Right atrium auricular region (tissue), 2 donors: ENCODE results near the gene FOXN3. TPM values are rescaled to one million over a fixed set of nuclear protein-coding genes. Genes with fewer than 3 reads are reported as not detected.
"Not testable (repeated sequence)": the region's sequence is repeated elsewhere in the genome, so short reads cannot be mapped to it uniquely, and the experiment has no call there.

Experiments
- DNase-seq: peaks from one replicate; pipeline ENCODE4 v3.0.0-alpha.2; 2019; ENCODE audit warnings: low spot score
- H3K27ac ChIP-seq, 2 donors: fragments of 200-600 bp; sonication (generic); 1 replicate in 1 of 2; 2 replicates in 1 of 2; pipeline ENCODE4 v1.5.1; 2016 to 2019
- H3K27me3 ChIP-seq, 2 donors: fragments of 200-600 bp; sonication (generic); one replicate each; pipeline versions ENCODE4 v1.5.1 to v1.6.0; 2017 to 2019
- H3K36me3 ChIP-seq: fragments of 200-600 bp; sonication (generic); one replicate; pipeline ENCODE4 v1.5.1; 2016
- H3K4me1 ChIP-seq, 2 donors: fragments of 200-600 bp; sonication (generic); one replicate each; pipeline versions ENCODE4 v1.5.1 to v1.6.0; 2017 to 2019
- H3K4me3 ChIP-seq, 2 donors: fragments of 200-600 bp; sonication (generic); 1 replicate in 1 of 2; 2 replicates in 1 of 2; pipeline ENCODE4 v1.5.1; 2017 to 2019; ENCODE audit warnings: mild to moderate bottlenecking in 1 of 2, moderate library complexity in 1 of 2
- H3K9me3 ChIP-seq, 2 donors: fragments of 200-600 bp; sonication (generic); one replicate each; pipeline ENCODE4 v1.5.1; 2019
- total RNA-seq, 2 donors: library from RNA; depleted of rRNA; stranded (reverse); fragments of >200 nt; gene quantifications; one replicate each; pipeline ENCODE4 v1.1.0, GENCODE V29; 2016
- TF ChIP-seq, protein P1 (sequence below), 2 donors: fragments of 200-600 bp; sonication (generic); IDR thresholded peaks; one replicate each; pipeline ENCODE4 v1.5.1; 2019; ENCODE audit warnings: antibody characterized with exemption in 2 of 2

Gene FOXN3
- total RNA-seq, 2 donors from 2014 or later = 80.1 to 90.3 TPM

DNA sequence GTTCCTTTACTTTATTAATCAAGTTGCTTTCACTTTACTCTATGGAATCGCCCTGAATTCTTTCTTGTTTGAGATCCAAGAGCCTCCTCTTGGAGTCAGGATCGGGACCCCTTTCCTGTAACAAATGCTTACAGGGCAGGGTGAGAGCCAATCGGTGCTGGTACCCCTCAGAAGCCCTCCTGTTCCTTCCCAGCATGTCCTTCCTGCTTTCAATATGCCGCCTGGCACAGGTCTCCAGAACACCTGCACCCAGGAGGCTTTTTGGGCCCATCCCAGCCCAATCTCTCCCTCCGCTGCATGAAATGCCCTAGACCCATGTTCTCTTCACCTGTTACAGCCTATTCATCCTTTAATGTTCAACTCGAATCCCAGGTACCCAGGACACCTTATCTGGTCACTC is 122.2 kb downstream of the FOXN3 start:
- TF ChIP-seq, protein P1, sequence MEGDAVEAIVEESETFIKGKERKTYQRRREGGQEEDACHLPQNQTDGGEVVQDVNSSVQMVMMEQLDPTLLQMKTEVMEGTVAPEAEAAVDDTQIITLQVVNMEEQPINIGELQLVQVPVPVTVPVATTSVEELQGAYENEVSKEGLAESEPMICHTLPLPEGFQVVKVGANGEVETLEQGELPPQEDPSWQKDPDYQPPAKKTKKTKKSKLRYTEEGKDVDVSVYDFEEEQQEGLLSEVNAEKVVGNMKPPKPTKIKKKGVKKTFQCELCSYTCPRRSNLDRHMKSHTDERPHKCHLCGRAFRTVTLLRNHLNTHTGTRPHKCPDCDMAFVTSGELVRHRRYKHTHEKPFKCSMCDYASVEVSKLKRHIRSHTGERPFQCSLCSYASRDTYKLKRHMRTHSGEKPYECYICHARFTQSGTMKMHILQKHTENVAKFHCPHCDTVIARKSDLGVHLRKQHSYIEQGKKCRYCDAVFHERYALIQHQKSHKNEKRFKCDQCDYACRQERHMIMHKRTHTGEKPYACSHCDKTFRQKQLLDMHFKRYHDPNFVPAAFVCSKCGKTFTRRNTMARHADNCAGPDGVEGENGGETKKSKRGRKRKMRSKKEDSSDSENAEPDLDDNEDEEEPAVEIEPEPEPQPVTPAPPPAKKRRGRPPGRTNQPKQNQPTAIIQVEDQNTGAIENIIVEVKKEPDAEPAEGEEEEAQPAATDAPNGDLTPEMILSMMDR (IDR thresholded peaks at IDR 0.05) = no peak
- Histone ChIP-seq H3K36me3 (peaks cover 4% of the 10 kb centered on the region), H3K4me3 (no peak overlapping the region), H3K4me1 (peaks cover 0 to 27% of the 10 kb centered on the region in 2 donors), H3K27ac (no peak overlapping the region), H3K27me3 (no peaks in the 10 kb centered on the region), H3K9me3 (no peaks in the 10 kb centered on the region)
- no peak for DNase-seq

DNA sequence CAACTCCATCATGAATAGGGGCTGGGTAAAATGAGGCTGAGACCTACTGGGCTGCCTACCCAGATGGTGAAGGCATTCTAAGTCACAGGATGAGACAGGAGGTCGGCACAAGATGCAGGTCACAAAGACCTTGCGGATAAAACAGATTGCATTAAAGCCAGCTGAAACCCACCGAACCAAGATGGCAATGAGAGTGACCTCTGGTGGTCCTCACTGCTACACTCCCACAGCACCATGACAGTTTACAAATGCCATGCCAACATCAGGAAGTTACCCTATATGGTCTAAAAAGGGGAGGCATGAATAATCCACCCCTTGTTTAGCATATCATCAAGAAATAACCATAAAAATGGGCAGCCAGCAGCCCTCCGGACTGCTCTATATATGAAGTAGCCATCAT is 122.6 kb downstream of the FOXN3 start:
- not testable (repeated sequence) for H3K9me3 ChIP-seq, DNase-seq, H3K4me3 ChIP-seq, H3K27me3 ChIP-seq, H3K36me3 ChIP-seq
- Histone ChIP-seq H3K4me1 (peaks cover 0 to 27% of the 10 kb centered on the region in 2 donors), H3K27ac (peak overlapping the region; percentile 28 to 31)

DNA sequence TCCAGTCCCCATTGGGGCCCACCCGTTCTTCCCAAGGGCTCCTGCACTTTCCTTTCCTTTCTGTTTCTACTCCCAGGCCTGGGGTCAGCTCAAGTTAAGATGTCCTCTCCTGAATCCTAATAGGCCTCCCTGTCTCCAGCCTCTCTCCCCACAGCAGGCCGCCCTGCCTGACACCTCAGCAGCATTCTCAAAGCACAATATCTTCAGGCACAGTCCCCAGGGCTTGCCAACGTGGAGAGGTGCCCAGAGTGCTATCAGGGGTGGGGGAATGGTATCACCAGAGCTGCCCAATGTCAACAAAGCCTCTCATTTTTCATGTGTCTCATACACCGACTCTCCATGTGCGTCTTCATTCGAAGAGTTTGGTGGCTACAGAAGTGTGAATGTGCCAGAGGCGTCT is 123.0 kb downstream of the FOXN3 start:
- DNase-seq = no peak

DNA sequence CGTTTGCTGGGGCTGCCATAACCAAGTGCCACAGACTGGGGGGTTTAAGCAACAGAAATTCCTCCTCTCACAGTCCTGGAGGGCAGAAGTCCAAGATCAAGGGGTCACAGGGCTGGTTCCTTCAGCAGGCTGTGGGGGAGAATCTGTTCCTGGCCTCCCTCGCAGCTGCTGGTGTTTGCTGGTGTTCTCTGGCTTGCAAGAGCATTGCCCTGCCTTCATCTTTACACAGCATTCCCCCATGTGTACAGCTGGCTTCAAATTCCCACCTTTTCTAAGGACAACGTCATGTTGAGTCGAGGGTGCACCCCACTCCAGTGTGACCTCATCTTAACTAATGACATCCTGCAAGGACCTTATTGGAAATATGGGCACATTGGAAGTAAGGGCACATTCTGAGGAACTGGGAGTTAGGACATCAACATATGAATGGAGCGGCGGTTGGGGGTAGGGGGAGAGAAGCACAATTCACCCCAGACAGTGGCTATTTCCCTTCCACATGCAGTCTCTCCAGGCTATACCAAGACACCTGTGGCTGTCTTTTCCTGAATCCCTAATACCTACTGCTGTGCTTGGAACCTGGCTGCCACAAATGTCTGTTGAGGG is 123.6 kb downstream of the FOXN3 start:
- no peaks in the 10 kb centered on the region for H3K27me3 ChIP-seq
- TF ChIP-seq, protein P1 (IDR thresholded peaks at IDR 0.05) = no peak
- peak overlapping the region; percentile 28 to 31 for H3K27ac ChIP-seq
- no peak for DNase-seq
- no peak overlapping the region for H3K4me3 ChIP-seq
- peaks cover 4% of the 10 kb centered on the region for H3K36me3 ChIP-seq
- peaks cover 0 to 27% of the 10 kb centered on the region in 2 donors for H3K4me1 ChIP-seq
- no peaks in the 10 kb centered on the region for H3K9me3 ChIP-seq

More for the DNA sequence above, 123.0 kb downstream of the FOXN3 start:
- H3K4me1 ChIP-seq = peaks cover 0 to 27% of the 10 kb centered on the region in 2 donors
- H3K27me3 ChIP-seq = no peaks in the 10 kb centered on the region
- H3K36me3 ChIP-seq = peaks cover 4% of the 10 kb centered on the region
- H3K27ac ChIP-seq = peak overlapping the region; percentile 28 to 31
- H3K9me3 ChIP-seq = no peaks in the 10 kb centered on the region
- TF ChIP-seq, protein P1 (IDR thresholded peaks at IDR 0.05) = no peak
- no peak overlapping the region for H3K4me3 ChIP-seq

DNA sequence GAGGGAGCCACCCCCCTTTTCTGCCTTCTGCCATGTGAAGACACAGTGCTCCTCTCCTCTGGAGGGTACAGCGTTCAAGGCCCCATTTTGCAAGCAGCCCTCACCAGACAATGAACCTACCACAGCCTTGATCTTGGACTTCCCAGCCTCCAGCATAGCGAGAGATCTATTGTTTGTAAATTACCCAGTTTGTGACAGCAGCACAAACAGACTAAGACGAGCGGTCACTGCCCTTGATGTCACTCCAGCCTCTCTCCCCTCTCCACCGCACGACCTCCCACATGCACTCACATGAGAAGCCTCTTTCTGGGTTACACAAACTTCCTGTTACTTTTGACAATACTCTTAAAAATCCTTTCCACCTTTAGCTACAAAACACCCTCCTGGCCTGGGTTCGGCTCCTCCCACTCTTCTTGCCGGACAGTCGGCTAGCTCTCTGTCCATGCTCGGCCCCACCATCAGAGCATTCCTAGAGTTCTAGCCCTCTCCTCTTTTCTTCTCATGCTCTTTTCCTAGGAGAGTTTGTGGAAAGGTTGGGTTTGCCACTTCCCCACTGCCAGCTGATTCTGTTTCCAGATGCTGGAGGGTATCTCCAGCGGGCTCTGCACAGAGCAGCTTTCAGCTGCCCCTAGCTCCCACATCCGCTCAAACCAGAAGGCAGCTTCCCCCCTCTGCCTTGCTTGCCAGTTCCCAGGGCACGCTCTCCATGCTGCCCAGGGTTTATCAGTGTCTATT is 124.3 kb downstream of the FOXN3 start:
- Histone ChIP-seq H3K27me3 (no peaks in the 10 kb centered on the region), H3K36me3 (peaks cover 4% of the 10 kb centered on the region), H3K4me1 (peaks cover 0 to 27% of the 10 kb centered on the region in 2 donors), H3K27ac (no peak overlapping the region), H3K4me3 (no peak overlapping the region), H3K9me3 (no peaks in the 10 kb centered on the region)
- TF ChIP-seq, protein P1 (IDR thresholded peaks at IDR 0.05) = no peak
- DNase-seq = no peak

DNA sequence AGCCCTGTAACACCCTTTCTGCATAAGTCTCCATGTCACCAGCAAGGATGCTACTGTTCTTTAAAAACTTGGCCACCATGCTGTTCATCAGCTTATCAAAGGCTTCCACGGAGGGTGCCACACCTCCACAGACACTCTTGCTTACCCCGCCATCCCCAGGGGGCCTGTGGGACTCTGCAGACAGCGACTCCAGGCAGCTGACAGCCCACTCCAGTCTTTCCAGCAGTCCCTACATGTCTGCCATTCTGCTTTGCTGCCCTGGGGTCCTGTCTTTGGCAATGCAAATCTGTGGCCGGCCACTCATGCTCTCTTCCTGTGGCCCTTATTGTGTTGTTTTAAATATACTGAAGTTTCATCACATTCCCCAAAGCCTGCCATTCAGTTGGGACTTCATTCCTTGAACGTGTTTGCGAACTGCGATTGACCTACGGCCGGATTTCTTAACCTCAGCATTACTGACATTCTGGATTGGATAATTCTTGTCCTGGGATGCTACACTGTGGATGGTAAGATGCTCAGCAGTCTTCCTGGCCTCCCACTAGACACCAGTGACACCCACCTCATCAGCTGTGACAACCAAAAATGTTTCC is 125.6 kb downstream of the FOXN3 start:
- Histone ChIP-seq H3K4me1 (peaks cover 0 to 27% of the 10 kb centered on the region in 2 donors), H3K4me3 (no peak overlapping the region), H3K27me3 (no peaks in the 10 kb centered on the region), H3K27ac (no peak overlapping the region), H3K9me3 (no peaks in the 10 kb centered on the region), H3K36me3 (peaks cover 4% of the 10 kb centered on the region)
- no peak for DNase-seq
- TF ChIP-seq, protein P1 (IDR thresholded peaks at IDR 0.05) = no peak
